Adrenal gland (tissue), 5 donors: Measurements from ENCODE around the gene HELZ2.

Source experiments
- CTCF ChIP-seq, 6 experiments: fragments of 450-650 bp in 4 of 6; fragments of 200-600 bp in 2 of 6; sonication (generic) in 1 of 6; IDR thresholded peaks; 1 replicate in 5 of 6; 2 replicates in 1 of 6; pipeline versions ENCODE4 v1.5.1 to v1.8.0; 2016 to 2021; ENCODE audit warnings: antibody characterized with exemption in 6 of 6, mild to moderate bottlenecking in 2 of 6, moderate library complexity in 1 of 6
- POLR2A ChIP-seq, 2 donors: fragments of 450-650 bp; IDR thresholded peaks; one replicate each; pipeline ENCODE4 v1.6.1; 2017; ENCODE audit warnings: antibody characterized with exemption in 2 of 2, mild to moderate bottlenecking in 2 of 2, moderate library complexity in 1 of 2
- donor health status: DM: no; HTN: no; CAD: no.

- TF ChIP-seq POLR2A (IDR thresholded peaks at IDR 0.05) (no peak), CTCF (IDR thresholded peaks at IDR 0.05) (no peak)
Measured at GRCh38 chr20:63551068-63551467, 23.0 kb downstream of the HELZ2 start.
